Left lobe of liver (tissue), 2 donors: ENCODE results near the gene ARMC7. TPM values are rescaled to one million over a fixed set of nuclear protein-coding genes. Genes with fewer than 3 reads are reported as not detected.
"Not testable (repeated sequence)": the region's sequence is repeated elsewhere in the genome, so short reads cannot be mapped to it uniquely, and the experiment has no call there.

ENCODE experiments used
- ATAC-seq: fragments of 200-7000 bp; cut with Tn5 transposase; one replicate; pipeline ENCODE4 v1.9.1; 2020; ENCODE audit warnings: mild to moderate bottlenecking, moderate library complexity
- DNase-seq: peaks from one replicate; pipeline ENCODE4 v3.0.0-alpha.2; 2020; ENCODE audit warnings: low spot score
- total RNA-seq: library from RNA; stranded (reverse); gene quantifications from one replicate; pipeline ENCODE4 v1.2.1, GENCODE V29; 2021
- donor health status: DM: no; HTN: no; CAD: no; lungs with moderate emphysema.
- donor health status: DM: no; HTN: yes; CAD: no.

The ARMC7 gene
- total RNA-seq, 1 donor from 2014 or later, result 5.6 TPM

DNA sequence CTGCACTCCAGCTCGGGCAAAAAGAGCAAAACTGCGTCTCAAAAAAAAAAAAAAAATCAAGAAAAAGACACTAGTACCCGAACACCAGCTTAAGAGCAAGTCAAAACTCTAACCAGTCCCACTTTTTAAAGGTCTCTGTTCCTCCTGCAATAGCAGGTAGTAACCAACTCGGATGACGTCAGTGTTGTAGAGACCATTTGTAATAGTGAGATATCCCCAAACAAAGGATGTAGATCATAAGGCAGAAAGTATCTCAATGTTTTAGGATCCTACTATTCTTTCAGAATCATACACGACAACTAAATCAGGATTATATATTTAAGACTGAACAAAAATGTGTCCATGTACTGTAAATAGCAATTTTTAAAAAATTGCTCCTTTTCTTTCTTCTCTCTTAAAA lies 42.2 kb downstream of the ARMC7 start:
- DNase-seq (no peak), ATAC-seq (no peak)

DNA sequence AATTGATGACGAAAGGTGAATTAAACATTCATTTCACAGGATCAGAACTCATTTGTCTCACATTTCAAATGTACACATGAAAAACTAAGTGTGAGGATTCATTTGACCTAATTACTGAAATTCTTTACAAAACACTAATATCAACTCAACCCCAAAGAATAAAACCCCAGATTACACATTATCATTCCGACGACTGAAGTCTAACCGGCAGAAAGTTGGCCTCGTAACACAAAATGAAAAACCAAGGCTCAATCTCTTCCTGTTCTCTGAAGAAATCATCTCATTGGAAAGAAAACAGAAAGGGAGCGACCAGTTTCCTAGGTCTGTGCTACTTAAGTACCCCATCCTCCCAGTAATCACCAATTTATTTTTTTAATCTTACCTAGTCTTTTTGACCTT lies 42.8 kb downstream of the ARMC7 start:
- ATAC-seq, result no peak
- no peak for DNase-seq

DNA sequence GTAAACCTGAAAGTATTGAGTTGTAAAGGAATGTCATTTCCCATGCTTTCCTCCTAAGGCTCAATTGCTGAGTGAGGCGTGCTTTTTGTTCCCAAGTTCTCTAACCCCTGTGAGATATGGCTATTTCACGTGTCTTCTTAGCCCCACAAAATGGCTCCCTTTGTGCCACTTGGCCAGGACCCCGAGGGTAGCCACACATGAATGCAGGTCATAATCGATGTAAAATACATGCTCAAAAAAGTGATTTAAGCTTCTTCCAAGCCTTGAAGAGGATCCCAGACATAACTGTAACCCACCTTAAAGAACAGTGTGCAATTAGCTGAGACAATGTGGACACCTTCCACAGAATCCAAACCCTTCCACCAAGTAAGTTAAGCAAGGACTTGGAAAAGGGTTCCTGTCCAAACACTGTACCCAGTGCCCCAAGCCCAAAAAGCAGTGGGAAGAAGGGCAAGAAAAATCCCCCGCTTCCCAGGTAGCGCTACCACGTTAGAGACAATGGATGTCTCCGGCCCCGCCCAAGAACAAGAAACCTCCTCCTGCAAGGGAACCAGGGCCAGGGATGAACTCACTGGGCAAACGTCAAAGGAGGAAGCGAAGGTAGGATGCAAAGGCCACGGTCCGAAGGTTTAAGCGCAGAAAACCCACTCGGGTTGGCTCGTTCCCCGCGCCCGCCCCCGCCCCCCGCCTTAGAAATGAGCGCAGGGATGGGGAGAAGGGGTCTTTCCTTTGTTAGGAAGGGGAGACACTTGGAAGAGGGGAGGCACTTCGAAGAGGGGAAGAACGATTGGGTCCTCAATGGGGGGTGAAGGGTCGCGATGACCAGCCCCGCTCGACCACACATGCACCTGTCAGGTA lies 43.4 kb downstream of the ARMC7 start:
- ATAC-seq (no peak), DNase-seq (no peak)

- DNase-seq (peak; percentile 55), ATAC-seq (no peak)
Measured at GRCh38 chr17:75153780-75154194, 44.0 kb downstream of the ARMC7 start.

- ATAC-seq (peak; percentile 99), DNase-seq (peak; percentile 98)
Measured at GRCh38 chr17:75154195-75155106, 44.7 kb downstream of the ARMC7 start, which contains the start of gene JPT1. Gene JPT1, minus strand, starts transcription at chr17:75154512. Its CDS starts 115 bp downstream, at chr17:75154397.

DNA sequence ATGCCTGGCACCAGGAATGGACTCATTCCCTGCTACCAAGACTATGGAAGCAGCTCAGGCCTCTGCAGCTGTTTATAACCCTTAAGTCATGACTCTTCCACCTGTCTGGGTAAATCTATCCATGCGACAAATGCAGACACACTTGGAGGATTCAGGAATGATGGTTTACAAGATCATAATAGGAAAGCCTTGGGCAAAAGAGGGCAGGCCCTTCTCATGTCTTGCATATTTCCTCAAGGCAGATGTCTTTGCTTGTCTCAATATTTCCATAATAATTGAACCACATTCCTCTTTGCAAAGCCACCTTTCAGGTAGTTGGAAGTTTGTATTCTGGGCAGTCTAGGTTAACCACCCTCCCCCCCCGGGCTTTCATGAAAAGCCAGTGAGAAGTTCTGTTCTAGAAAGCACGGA lies 45.4 kb downstream of the ARMC7 start:
- ATAC-seq, result no peak
- no peak for DNase-seq

GRCh38 chr17:75158480-75158879 lies 48.7 kb downstream of the ARMC7 start:
- not testable (repeated sequence) for DNase-seq, ATAC-seq

GRCh38 chr17:75159196-75160031 lies 49.6 kb downstream of the ARMC7 start:
- DNase-seq (no peak), ATAC-seq (no peak)

DNA sequence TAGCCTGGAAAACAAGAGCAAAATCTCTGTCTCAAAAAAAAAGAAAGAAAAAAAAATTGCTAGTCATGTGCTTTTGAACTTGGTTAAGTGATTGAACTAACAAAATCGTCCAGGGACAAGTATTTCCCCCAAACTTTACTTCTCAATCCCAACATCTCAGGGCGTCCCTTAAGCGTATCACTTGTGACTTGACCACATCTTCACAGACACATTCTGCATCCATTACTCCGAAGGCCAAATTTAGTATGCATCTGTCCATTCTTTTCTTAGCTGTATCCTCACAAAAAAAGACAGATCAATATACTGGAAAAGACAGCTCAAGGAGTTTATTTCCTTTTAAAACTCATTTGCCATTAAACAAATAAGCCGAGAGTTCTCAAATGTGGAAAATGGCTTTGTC lies 50.4 kb downstream of the ARMC7 start:
- no peak for DNase-seq

DNA sequence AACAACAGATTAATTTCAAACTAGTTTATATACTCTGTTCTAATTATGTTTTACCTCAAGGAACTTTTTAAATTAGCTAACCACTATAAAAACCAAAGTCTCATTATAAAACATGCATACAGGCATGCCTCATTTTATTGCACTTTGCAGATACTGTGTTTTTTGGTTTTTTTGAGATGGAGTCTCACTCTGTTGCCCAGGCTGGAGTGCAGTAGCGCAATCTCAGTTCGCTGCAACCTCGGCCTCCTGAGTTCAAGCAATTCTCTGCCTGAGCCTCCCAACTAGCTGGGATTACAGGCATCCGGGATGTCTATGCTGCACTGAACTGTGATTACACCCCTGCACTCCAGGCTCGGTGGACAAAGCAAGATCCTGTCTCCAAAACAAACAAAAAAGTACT lies 53.3 kb downstream of the ARMC7 start:
- no peak for DNase-seq
- no peak for ATAC-seq

More for the DNA sequence above, 50.4 kb downstream of the ARMC7 start:
- ATAC-seq, result no peak

GRCh38 chr17:75164606-75165005 lies 54.8 kb downstream of the ARMC7 start:
- not testable (repeated sequence) for ATAC-seq, DNase-seq

DNA sequence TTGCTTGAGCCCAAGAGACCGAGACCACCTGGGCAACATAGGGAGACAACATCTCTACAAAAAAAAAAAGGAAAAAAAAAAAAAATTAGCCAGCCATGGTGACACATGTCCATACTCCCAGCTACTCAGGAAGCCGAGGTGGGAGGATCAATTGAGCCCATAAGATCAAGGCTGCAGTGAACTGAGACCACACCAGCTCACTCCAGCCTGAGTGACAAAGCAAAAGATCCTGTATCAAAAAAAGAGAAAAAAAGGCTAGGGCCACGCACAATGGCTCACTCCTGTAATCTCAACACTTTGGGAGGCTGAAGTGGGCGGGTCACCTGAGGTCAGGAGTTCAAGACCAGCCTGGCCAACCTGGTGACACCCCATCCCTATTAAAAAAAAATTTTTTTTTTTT lies 59.2 kb downstream of the ARMC7 start:
- ATAC-seq (no peak), DNase-seq (no peak)

DNA sequence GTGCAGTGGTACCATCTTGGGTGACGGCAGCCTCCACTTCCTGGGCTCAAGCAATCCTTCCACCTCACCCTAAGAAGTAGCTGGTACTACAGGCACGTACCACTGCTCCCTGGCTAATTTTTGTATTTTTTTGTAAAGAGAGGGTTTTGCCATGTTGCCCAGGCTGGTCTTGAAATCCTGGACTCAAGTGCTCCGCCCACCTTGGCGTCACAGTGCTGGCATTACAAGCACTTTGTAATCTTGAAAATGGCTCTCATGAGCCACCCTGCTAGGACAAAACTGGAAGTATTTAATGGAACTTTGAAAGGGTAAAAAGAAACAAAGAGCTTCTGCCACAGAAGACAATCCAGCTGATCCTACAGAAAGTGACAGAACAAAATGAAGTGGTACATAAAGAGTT lies 63.8 kb downstream of the ARMC7 start:
- ATAC-seq (no peak), DNase-seq (no peak)

DNA sequence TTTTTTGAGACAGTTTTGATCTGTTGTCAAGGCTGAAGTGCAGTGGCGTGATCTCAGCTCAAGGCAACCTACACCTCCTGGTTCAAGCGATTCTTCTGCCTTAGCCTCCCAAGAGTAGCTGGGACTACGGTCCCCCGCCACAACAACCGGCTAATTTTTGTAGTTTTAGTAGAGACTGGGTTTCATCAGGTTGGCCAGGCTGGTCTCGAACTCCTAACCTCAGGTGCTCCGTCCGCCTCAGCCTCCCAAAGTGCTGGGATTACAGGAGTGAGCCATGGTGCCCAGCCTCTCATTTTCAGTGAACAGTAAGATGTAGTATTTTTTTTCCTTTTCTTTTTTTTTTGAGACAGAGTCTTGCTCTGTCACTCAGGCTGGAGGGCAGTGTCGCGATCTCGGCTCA lies 65.2 kb downstream of the ARMC7 start:
- DNase-seq (no peak), ATAC-seq (no peak)

DNA sequence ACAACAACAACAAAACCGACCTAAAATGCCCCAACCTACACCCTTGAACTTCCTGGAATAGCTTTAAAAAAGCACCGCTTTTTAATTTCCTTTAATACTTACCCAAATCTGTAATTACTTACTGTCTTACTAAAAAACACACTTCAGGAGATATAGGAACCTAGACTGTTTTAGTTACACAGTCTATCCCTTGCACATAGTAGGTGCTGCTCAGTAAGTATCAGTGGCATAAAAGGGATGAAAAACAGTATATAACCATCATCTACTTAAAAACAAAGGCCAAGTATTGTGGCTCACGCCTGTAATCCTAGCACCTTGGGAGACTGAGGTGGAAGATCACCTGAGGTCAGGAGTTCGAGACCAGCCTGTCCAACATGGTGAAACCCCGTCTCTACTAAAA lies 66.9 kb downstream of the ARMC7 start:
- ATAC-seq, result no peak

DNA sequence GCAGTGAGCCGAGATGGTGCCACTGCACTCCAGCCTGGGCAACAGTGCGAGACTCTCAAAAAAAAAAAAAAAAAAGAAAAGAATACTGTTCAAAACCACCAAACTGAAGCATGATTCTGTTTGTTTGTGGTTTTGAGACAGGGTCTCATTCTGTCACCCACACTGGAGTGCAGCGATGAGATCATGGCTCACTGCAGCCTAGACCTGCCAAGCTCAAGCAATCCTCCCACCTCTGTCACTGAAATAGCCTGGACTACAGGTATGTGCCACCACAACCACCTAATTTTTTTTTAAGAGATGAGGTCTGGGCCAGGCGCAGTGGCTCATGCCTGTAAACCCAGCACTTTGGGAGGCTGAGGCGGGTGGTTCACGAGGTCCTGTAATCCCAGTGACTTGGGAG lies 68.7 kb downstream of the ARMC7 start:
- DNase-seq (no peak), ATAC-seq (no peak)

More for the DNA sequence above, 66.9 kb downstream of the ARMC7 start:
- no peak for DNase-seq

Other genes with a start within 250 kb of the ARMC7 start
- gene FDXR, start 237.0 kb upstream of the ARMC7 start, total RNA-seq, result 10.0 TPM
- 1.8 TPM for gene FADS6, start 216.3 kb upstream of the ARMC7 start, total RNA-seq
- not detected for gene USH1G, start 186.7 kb upstream of the ARMC7 start, total RNA-seq
- not detected for gene OTOP2, start 185.7 kb upstream of the ARMC7 start, total RNA-seq
- not detected for gene OTOP3, start 174.1 kb upstream of the ARMC7 start, total RNA-seq
- 5.9 TPM for gene HID1, start 137.2 kb upstream of the ARMC7 start, total RNA-seq
- gene CDR2L, start 122.3 kb upstream of the ARMC7 start, total RNA-seq, result 1.2 TPM
- 25.8 TPM for gene MRPL58, start 97.3 kb upstream of the ARMC7 start, total RNA-seq
- 177 TPM for gene ATP5PD, start 63.0 kb upstream of the ARMC7 start, total RNA-seq
- 7.0 TPM for gene KCTD2, start 62.7 kb upstream of the ARMC7 start, total RNA-seq
- gene SLC16A5, start 22.0 kb upstream of the ARMC7 start, total RNA-seq, result 1.2 TPM
- gene NT5C, start 21.8 kb downstream of the ARMC7 start, total RNA-seq, result 11.9 TPM
- 14.8 TPM for gene JPT1, start 44.5 kb downstream of the ARMC7 start, total RNA-seq
- gene SUMO2, start 73.0 kb downstream of the ARMC7 start, total RNA-seq, result 94.9 TPM
- gene NUP85, start 95.7 kb downstream of the ARMC7 start, total RNA-seq, result 33.8 TPM
- gene GGA3, start 151.6 kb downstream of the ARMC7 start, total RNA-seq, result 17.9 TPM
- gene MRPS7, start 151.9 kb downstream of the ARMC7 start, total RNA-seq, result 36.1 TPM
- 7.7 TPM for gene MIF4GD, start 161.3 kb downstream of the ARMC7 start, total RNA-seq
- gene SLC25A19, start 179.5 kb downstream of the ARMC7 start, total RNA-seq, result 3.6 TPM